Transverse colon (tissue), 4 donors: Measurements from ENCODE around the gene DDHD1. TPM values are rescaled to one million over a fixed set of nuclear protein-coding genes. Genes with fewer than 3 reads are reported as not detected.
"Not testable (repeated sequence)": the region's sequence is repeated elsewhere in the genome, so short reads cannot be mapped to it uniquely, and the experiment has no call there.

ENCODE experiments used
- DNase-seq: peaks from one replicate; pipeline ENCODE4 v3.0.0-alpha.2; 2019
- H3K27ac ChIP-seq, 4 donors: fragments of 200-600 bp; sonication (generic); 2 replicates each; pipeline ENCODE4 v1.5.1; 2016 to 2018; ENCODE audit warnings: inconsistent platforms in 4 of 4
- H3K27me3 ChIP-seq: fragments of 200-600 bp; sonication (generic); 2 replicates; pipeline ENCODE4 v1.5.1; 2017; ENCODE audit warnings: inconsistent platforms
- H3K36me3 ChIP-seq, 4 donors: fragments of 200-600 bp; sonication (generic); 2 replicates each; pipeline ENCODE4 v1.5.1; 2017 to 2019; ENCODE audit warnings: inconsistent platforms in 4 of 4
- H3K4me1 ChIP-seq, 4 donors: fragments of 200-600 bp; sonication (generic); 2 replicates each; pipeline ENCODE4 v1.5.1; 2017 to 2020; ENCODE audit warnings: inconsistent platforms in 4 of 4
- H3K4me3 ChIP-seq, 4 donors: fragments of 200-600 bp; sonication (generic); 1 replicate in 1 of 4; 2 replicates in 3 of 4; pipeline versions ENCODE4 v1.5.1 to v1.6.1; 2017 to 2019; ENCODE audit warnings: inconsistent platforms in 4 of 4
- H3K9me3 ChIP-seq, 2 donors: fragments of 200-600 bp; sonication (generic); 2 replicates each; pipeline ENCODE4 v1.5.1; 2017 to 2019; ENCODE audit warnings: inconsistent platforms in 2 of 2
- EP300 ChIP-seq: sonication (generic); formaldehyde crosslinking; IDR thresholded peaks from one replicate; pipeline ENCODE4 v1.6.1; 2017; ENCODE audit warnings: antibody characterized with exemption, low read depth
- POLR2A ChIP-seq: fragments of 450-650 bp; IDR thresholded peaks from one replicate; pipeline ENCODE4 v1.6.1; 2016; ENCODE audit warnings: antibody characterized with exemption, mild to moderate bottlenecking, moderate library complexity
- POLR2AphosphoS5 ChIP-seq, 3 donors: sonication (generic); formaldehyde crosslinking; IDR thresholded peaks; one replicate each; pipeline ENCODE4 v1.6.1; 2016; ENCODE audit warnings: antibody characterized with exemption in 3 of 3
- WGBS, 2 donors: methylation state at CpG; one replicate each; pipeline ENCODE4 v1.1.5; 2018; ENCODE audit warnings: low coverage in 1 of 2; 5-methylcytosine and 5-hydroxymethylcytosine counted together
- in situ Hi-C, 4 donors: fragments of 200-750 bp; cut with MboI; loops; one replicate each; pipeline versions ENCODE4 v1.15.0 to v1.15.1; 2017; ENCODE audit warnings: low sequenced_read_pairs in 3 of 4, low pct_ligation_motif_present in 1 of 4, low pct_unique_long_range_greater_than_20kb in 1 of 4
- intact Hi-C: fragments of 100-400 bp; cut with DNase I; formaldehyde crosslinking; loops from one replicate; pipeline ENCODE4 v1.15.1; 2023; ENCODE audit warnings: low total_unique reads
- total RNA-seq, 4 donors: library from RNA; depleted of rRNA; stranded (reverse); fragments of >200 nt; gene quantifications; one replicate each; pipeline ENCODE4 v1.1.0, GENCODE V29; 2016
- TF ChIP-seq, protein P1 (sequence below), 5 experiments: fragments of 200-600 bp in 3 of 5; fragments of 450-650 bp in 2 of 5; sonication (generic) in 3 of 5; IDR thresholded peaks; 1 replicate in 2 of 5; 2 replicates in 3 of 5; pipeline ENCODE4 v1.5.1; 2016 to 2017; ENCODE audit warnings: antibody characterized with exemption in 5 of 5, inconsistent platforms in 3 of 5, mild to moderate bottlenecking in 2 of 5, moderate library complexity in 1 of 5

DDHD1 gene
- total RNA-seq, 4 donors from 2014 or later: 6.4 to 20.5 (median 13.7) TPM

DNA sequence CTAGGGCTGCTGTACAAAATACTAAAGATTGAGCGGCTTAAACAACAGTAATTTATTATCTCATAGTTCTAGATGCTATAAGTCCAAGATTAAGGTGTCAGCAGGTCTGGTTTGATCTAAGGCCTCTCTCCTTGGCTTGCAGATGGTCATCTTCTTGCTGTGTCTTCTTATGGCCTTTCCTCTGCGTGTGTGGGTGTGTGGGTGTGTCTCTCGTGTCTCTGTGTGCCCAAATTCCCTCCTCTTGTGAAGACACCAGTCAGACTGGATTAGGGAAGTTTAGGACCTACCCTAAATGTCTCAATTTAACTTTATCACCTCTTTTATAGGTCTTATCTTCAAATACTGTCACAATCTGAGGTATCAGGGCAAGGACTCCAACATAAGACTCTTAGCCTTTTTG is 28.3 kb downstream of the DDHD1 start:
- no peak overlapping the region for H3K4me3 ChIP-seq
- WGBS, 2 donors: 60 to 62% methylated on average over 2 to 3 of the region's 3 CpGs
- H3K27me3 ChIP-seq: no peaks in the 10 kb centered on the region
- DNase-seq: no peak
- in situ Hi-C loops (no loop called here), intact Hi-C loops (no loop called here)
- H3K27ac ChIP-seq: no peak overlapping the region
- H3K9me3 ChIP-seq: peaks cover 0 to 6% of the 10 kb centered on the region in 2 donors
- H3K36me3 ChIP-seq: no peaks in the 10 kb centered on the region
- H3K4me1 ChIP-seq: peaks cover 0 to 3% (median 0%) of the 10 kb centered on the region in 4 donors
- TF ChIP-seq POLR2A (no peak), POLR2AphosphoS5 (IDR thresholded peaks at IDR 0.05) (no peak), EP300 (no peak)
- TF ChIP-seq, protein P1, sequence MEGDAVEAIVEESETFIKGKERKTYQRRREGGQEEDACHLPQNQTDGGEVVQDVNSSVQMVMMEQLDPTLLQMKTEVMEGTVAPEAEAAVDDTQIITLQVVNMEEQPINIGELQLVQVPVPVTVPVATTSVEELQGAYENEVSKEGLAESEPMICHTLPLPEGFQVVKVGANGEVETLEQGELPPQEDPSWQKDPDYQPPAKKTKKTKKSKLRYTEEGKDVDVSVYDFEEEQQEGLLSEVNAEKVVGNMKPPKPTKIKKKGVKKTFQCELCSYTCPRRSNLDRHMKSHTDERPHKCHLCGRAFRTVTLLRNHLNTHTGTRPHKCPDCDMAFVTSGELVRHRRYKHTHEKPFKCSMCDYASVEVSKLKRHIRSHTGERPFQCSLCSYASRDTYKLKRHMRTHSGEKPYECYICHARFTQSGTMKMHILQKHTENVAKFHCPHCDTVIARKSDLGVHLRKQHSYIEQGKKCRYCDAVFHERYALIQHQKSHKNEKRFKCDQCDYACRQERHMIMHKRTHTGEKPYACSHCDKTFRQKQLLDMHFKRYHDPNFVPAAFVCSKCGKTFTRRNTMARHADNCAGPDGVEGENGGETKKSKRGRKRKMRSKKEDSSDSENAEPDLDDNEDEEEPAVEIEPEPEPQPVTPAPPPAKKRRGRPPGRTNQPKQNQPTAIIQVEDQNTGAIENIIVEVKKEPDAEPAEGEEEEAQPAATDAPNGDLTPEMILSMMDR (IDR thresholded peaks at IDR 0.05): no peak

DNA sequence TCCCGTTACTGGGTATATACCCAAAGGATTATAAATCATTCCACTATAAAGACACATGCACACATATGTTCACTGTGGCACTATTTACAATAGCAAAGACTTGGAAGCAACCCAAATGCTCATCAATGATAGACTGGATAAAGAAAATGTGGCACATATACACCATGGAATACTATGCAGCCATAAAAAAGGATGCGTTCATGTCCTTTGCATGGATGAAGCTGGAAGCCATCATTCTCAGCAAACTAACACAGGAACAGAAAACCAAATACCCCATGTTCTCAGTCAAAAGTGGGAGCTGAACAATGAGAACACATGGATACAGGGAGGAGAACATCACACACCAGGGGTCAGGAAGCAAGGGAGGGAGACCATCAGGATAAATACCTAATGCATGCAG is 31.7 kb downstream of the DDHD1 start:
- WGBS, 2 donors: 98 to 100% methylated on average over 1 to 2 of the region's 2 CpGs
- H3K9me3 ChIP-seq, DNase-seq, intact Hi-C loops, H3K27ac ChIP-seq, H3K4me3 ChIP-seq, H3K4me1 ChIP-seq, H3K27me3 ChIP-seq, in situ Hi-C loops, H3K36me3 ChIP-seq: not testable (repeated sequence)

DNA sequence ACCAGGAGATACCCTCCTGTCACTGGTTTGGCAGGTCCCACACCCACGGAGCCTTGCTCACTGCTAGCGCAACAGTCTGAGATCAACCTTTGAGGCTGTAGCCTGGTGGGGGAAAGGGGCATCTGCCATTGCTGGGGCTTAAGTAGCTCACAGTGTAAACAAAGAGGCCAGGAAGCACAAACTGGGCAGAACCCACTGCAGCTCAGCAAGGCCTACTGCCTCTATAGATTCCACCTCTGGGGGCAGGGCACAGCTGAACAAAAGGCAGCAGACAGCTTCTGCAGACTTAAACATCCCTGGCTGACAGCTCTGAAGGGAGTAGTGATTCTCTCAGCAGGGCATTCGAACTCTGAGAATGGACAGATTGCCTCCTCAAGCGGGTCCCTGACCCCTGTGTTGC is 35.6 kb downstream of the DDHD1 start:
- H3K4me1 ChIP-seq, H3K36me3 ChIP-seq, in situ Hi-C loops, DNase-seq, intact Hi-C loops, H3K27ac ChIP-seq, H3K9me3 ChIP-seq, H3K27me3 ChIP-seq, H3K4me3 ChIP-seq: not testable (repeated sequence)
- 95% methylated on average over 2 of the region's 4 CpGs; no CpG with 5 or more reads in 1 of the 2 donors for WGBS, 2 donors

DNA sequence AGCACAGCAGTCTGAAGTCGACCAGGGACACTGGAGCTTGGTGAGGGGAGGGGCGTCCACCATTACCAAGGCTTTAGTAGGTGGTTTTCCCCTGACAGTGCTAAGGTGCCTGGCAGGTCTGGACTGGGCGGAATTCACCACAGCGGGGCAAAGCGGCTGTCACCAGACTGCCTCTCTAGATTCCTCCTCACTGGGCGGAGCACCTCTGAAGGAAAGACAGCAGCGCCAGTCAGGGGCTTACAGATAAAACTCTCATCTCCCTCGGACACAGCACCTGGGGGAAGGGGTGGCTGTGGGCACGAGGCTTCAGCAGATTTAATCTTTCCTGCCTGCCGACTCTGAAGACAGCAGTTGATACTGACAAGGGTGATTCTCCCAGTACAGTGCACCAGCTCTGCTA is 39.1 kb downstream of the DDHD1 start:
- Histone ChIP-seq H3K4me3 (no peak overlapping the region), H3K4me1 (peaks cover 0 to 8% (median 3%) of the 10 kb centered on the region in 4 donors), H3K27me3 (no peaks in the 10 kb centered on the region), H3K9me3 (peaks cover 3 to 5% of the 10 kb centered on the region in 2 donors), H3K36me3 (no peaks in the 10 kb centered on the region), H3K27ac (no peak overlapping the region)
- TF ChIP-seq POLR2A (no peak), POLR2AphosphoS5 (IDR thresholded peaks at IDR 0.05) (no peak), EP300 (no peak)
- TF ChIP-seq, protein P1 (IDR thresholded peaks at IDR 0.05): no peak
- WGBS, 2 donors: 94% methylated on average over 10 of the region's 10 CpGs; no CpG with 5 or more reads in 1 of the 2 donors
- DNase-seq: no peak
- intact Hi-C loops: no loop called here
- in situ Hi-C loops: no loop called here

DNA sequence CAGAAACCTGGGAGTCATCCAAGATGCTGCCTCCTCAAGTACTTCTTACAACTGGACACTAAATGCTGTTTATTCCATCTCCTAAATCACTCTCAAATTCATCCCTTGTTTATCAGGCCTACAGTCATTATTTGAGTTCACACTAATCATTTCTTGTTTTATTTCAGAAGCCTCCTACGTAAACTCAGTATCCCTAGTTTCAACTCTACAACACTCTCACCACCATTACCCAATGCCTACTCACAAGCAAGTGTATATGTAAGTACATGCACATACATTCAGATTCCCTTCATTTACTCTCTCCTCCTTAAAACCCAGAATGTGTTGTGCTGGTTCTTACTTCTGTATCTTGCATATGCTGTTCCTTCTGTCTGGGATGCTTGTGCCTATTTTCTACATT is 43.0 kb downstream of the DDHD1 start:
- DNase-seq: no peak
- Histone ChIP-seq H3K4me3 (no peak overlapping the region), H3K4me1 (peaks cover 0 to 8% (median 4%) of the 10 kb centered on the region in 4 donors), H3K36me3 (no peaks in the 10 kb centered on the region), H3K27me3 (no peaks in the 10 kb centered on the region), H3K9me3 (peaks cover 0 to 7% of the 10 kb centered on the region in 2 donors), H3K27ac (peak overlapping the region in 1 of 4 donors; percentile 66)
- TF ChIP-seq POLR2A (no peak), EP300 (no peak), POLR2AphosphoS5 (IDR thresholded peaks at IDR 0.05) (no peak)
- TF ChIP-seq, protein P1 (IDR thresholded peaks at IDR 0.05): no peak
- in situ Hi-C loops: no loop called here
- intact Hi-C loops: no loop called here
- 89% methylated on average over 1 of the region's 1 CpG for WGBS, 2 donors
